HG03460 (cell line): ENCODE data around the gene KRT78.
"Not testable (repeated sequence)": the region's sequence is repeated elsewhere in the genome, so short reads cannot be mapped to it uniquely, and the experiment has no call there.

Experiments used
- ATAC-seq: cut with Tn5 transposase; IDR thresholded peaks from one replicate; pipeline ENCODE4 v1.9.1; 2021; ENCODE audit not compliant: unreplicated experiment

The KRT78 gene

GRCh38 chr12:52848661-52849255 lies at the start of gene KRT78:
TSS of gene KRT78 (minus strand) at chr12:52848994. CDS start at chr12:52848930, 64 bp downstream.
- no peak for ATAC-seq

- no peak for ATAC-seq
These were observed 47.7 kb upstream of the KRT78 start for GRCh38 chr12:52896190-52897100.

GRCh38 chr12:52895726-52896189 lies 47.0 kb upstream of the KRT78 start:
- no peak for ATAC-seq

GRCh38 chr12:52892974-52893373 lies 44.2 kb upstream of the KRT78 start:
- no peak for ATAC-seq

GRCh38 chr12:52892207-52892852 lies 43.5 kb upstream of the KRT78 start:
- ATAC-seq, result no peak

- no peak for ATAC-seq
These were observed 42.2 kb upstream of the KRT78 start for GRCh38 chr12:52891044-52891443.

- no peak for ATAC-seq
These were observed 41.6 kb upstream of the KRT78 start for GRCh38 chr12:52890417-52890816.

- no peak for ATAC-seq
These were observed 35.9 kb upstream of the KRT78 start for GRCh38 chr12:52884526-52885293.

- not testable (repeated sequence) for ATAC-seq
These were observed 31.7 kb upstream of the KRT78 start for GRCh38 chr12:52880499-52880898.

GRCh38 chr12:52879394-52880351 lies 30.9 kb upstream of the KRT78 start:
- ATAC-seq, result no peak

GRCh38 chr12:52878507-52879393 lies 30.0 kb upstream of the KRT78 start:
- no peak for ATAC-seq

- no peak for ATAC-seq
These were observed 28.4 kb upstream of the KRT78 start for GRCh38 chr12:52877242-52877641.

GRCh38 chr12:52876372-52876771 lies 27.6 kb upstream of the KRT78 start:
- ATAC-seq, result no peak

- ATAC-seq, result no peak
These were observed 26.0 kb upstream of the KRT78 start for GRCh38 chr12:52874573-52875435.

GRCh38 chr12:52873832-52874572 lies 25.2 kb upstream of the KRT78 start:
- no peak for ATAC-seq

GRCh38 chr12:52873513-52873831 lies 24.7 kb upstream of the KRT78 start:
- ATAC-seq, result no peak

- ATAC-seq, result no peak
These were observed 24.0 kb upstream of the KRT78 start for GRCh38 chr12:52872644-52873389.
